ENCODE measurements around the gene IGSF9. TPM values are rescaled to one million over a fixed set of nuclear protein-coding genes. Genes with fewer than 3 reads are reported as not detected.

Gene IGSF9
- total RNA-seq, 1 experiment from 2014 or later: not detected

GRCh38 chr1:159921251-159921650 is 24.2 kb downstream of the IGSF9 start:
- H3K4me3 ChIP-seq (ENCODE audit: low read length): no peak overlapping the region
- H4K20me1 ChIP-seq (ENCODE audit: insufficient read depth, low read depth, low read length): peaks cover 37% of the 10 kb centered on the region; the same call in 1 of the 2 replicates
- H3K4me1 ChIP-seq (ENCODE audit: low read length): peaks cover 43% of the 10 kb centered on the region
- no peak overlapping the region for H3K9ac ChIP-seq (ENCODE audit: low read length)
- no peaks in the 10 kb centered on the region for H3K9me2 ChIP-seq (replicated peaks; ENCODE audit: insufficient read depth, low read length)
- H3K79me2 ChIP-seq (ENCODE audit: low read length): peaks cover 49% of the 10 kb centered on the region
- peaks cover 8% of the 10 kb centered on the region; the same call in 1 of the 2 replicates for H3K36me3 ChIP-seq (ENCODE audit: insufficient read depth, low read length)
- no peak overlapping the region for H3K4me2 ChIP-seq (ENCODE audit: low read depth, low read length, poor library complexity, severe bottlenecking)
- DNase-seq: no peak
- no peak overlapping the region for H3K27ac ChIP-seq (ENCODE audit: low read length)
- H2AFZ ChIP-seq (ENCODE audit: low read length): no peak overlapping the region
- H3K27me3 ChIP-seq (ENCODE audit: low read length): no peaks in the 10 kb centered on the region
- no peaks in the 10 kb centered on the region for H3K9me3 ChIP-seq (ENCODE audit: low read length)

DNA sequence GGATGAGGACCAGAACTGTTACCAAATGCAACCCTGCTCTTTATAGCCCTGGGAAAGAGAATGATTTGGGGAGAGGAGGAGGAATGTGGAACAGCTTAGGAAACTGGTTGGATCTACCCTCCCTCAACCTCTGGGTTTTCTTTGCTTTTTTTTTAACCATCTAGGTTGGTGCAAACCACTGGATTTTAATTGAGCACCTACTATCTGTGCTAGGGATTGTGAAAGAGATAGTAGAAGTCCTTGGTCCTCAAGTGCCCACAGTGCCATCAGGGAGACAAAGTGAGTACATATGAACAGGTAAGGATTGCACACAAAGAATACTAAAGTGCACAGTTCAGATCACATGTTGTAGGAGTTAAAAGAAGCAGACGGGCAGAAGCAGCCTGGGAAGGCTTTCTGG is 24.8 kb downstream of the IGSF9 start:
- Histone ChIP-seq H3K79me2 (ENCODE audit: low read length) (peaks cover 49% of the 10 kb centered on the region), H3K4me1 (ENCODE audit: low read length) (peaks cover 37% of the 10 kb centered on the region), H2AFZ (ENCODE audit: low read length) (no peak overlapping the region), H3K27ac (ENCODE audit: low read length) (no peak overlapping the region), H3K9ac (ENCODE audit: low read length) (no peak overlapping the region), H3K27me3 (ENCODE audit: low read length) (no peaks in the 10 kb centered on the region), H3K4me3 (ENCODE audit: low read length) (no peak overlapping the region), H3K9me3 (ENCODE audit: low read length) (no peaks in the 10 kb centered on the region), H3K4me2 (ENCODE audit: low read depth, low read length, poor library complexity, severe bottlenecking) (no peak overlapping the region), H4K20me1 (ENCODE audit: insufficient read depth, low read depth, low read length) (peaks cover 37% of the 10 kb centered on the region; the same call in 1 of the 2 replicates), H3K36me3 (ENCODE audit: insufficient read depth, low read length) (peaks cover 8% of the 10 kb centered on the region; the same call in 1 of the 2 replicates), H3K9me2 (replicated peaks; ENCODE audit: insufficient read depth, low read length) (no peaks in the 10 kb centered on the region)
- no peak for DNase-seq

GRCh38 chr1:159920202-159920601 is 25.2 kb downstream of the IGSF9 start:
- no peak for DNase-seq
- H3K9me3 ChIP-seq (ENCODE audit: low read length): no peaks in the 10 kb centered on the region
- H4K20me1 ChIP-seq (ENCODE audit: insufficient read depth, low read depth, low read length): peaks cover 37% of the 10 kb centered on the region; the same call in 1 of the 2 replicates
- H3K9ac ChIP-seq (ENCODE audit: low read length): no peak overlapping the region
- H2AFZ ChIP-seq (ENCODE audit: low read length): no peak overlapping the region
- H3K36me3 ChIP-seq (ENCODE audit: insufficient read depth, low read length): peaks cover 8% of the 10 kb centered on the region; the same call in 1 of the 2 replicates
- no peak overlapping the region for H3K4me2 ChIP-seq (ENCODE audit: low read depth, low read length, poor library complexity, severe bottlenecking)
- no peaks in the 10 kb centered on the region for H3K27me3 ChIP-seq (ENCODE audit: low read length)
- no peak overlapping the region for H3K27ac ChIP-seq (ENCODE audit: low read length)
- H3K79me2 ChIP-seq (ENCODE audit: low read length): peaks cover 47% of the 10 kb centered on the region
- H3K4me3 ChIP-seq (ENCODE audit: low read length): no peak overlapping the region
- peaks cover 35% of the 10 kb centered on the region for H3K4me1 ChIP-seq (ENCODE audit: low read length)
- no peaks in the 10 kb centered on the region for H3K9me2 ChIP-seq (replicated peaks; ENCODE audit: insufficient read depth, low read length)

DNA sequence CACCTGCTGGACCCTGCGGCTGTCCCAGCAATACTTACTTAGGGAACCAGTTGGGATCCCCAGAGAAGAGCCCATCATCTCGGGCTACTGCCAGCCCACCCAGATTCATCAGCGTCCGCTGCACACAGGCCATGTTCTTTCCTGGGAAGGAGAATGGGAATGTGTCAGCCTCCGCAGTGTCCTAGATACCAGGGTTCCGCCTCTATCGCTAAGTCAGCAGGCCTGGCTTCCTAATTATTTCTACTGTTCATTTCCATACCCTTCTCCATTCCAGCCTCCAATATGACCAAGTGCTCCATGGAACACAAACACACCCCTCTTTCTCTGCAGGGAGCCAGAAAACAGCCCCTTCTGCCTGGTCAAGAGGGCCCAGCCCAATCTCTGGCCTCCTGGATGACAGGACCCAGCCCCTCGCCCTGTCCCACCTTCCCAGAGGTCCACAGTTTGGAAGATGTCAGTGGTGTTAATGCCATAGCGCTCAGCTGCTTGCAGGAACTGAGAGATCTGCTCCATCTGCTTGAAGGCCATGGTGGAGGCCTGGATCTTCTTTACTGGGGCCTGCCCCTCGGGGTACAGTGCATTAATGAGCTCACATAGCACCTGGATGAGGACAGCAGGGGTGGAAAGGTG is 26.1 kb downstream of the IGSF9 start:
- H3K9ac ChIP-seq (ENCODE audit: low read length): no peak overlapping the region
- peaks cover 29% of the 10 kb centered on the region for H3K4me1 ChIP-seq (ENCODE audit: low read length)
- H3K4me2 ChIP-seq (ENCODE audit: low read depth, low read length, poor library complexity, severe bottlenecking): no peak overlapping the region
- H3K36me3 ChIP-seq (ENCODE audit: insufficient read depth, low read length): peaks cover 8% of the 10 kb centered on the region; the same call in 1 of the 2 replicates
- H3K27me3 ChIP-seq (ENCODE audit: low read length): no peaks in the 10 kb centered on the region
- H3K4me3 ChIP-seq (ENCODE audit: low read length): no peak overlapping the region
- peaks cover 37% of the 10 kb centered on the region; the same call in 1 of the 2 replicates for H4K20me1 ChIP-seq (ENCODE audit: insufficient read depth, low read depth, low read length)
- H3K9me2 ChIP-seq (replicated peaks; ENCODE audit: insufficient read depth, low read length): no peaks in the 10 kb centered on the region
- no peak overlapping the region for H2AFZ ChIP-seq (ENCODE audit: low read length)
- no peak for DNase-seq
- no peak overlapping the region for H3K27ac ChIP-seq (ENCODE audit: low read length)
- H3K79me2 ChIP-seq (ENCODE audit: low read length): peaks cover 38% of the 10 kb centered on the region
- H3K9me3 ChIP-seq (ENCODE audit: low read length): no peaks in the 10 kb centered on the region

GRCh38 chr1:159918352-159919200 is 26.8 kb downstream of the IGSF9 start:
- DNase-seq: no peak
- Histone ChIP-seq H3K9ac (ENCODE audit: low read length) (no peak overlapping the region), H3K36me3 (ENCODE audit: insufficient read depth, low read length) (peaks cover 8% of the 10 kb centered on the region; the same call in 1 of the 2 replicates), H3K4me1 (ENCODE audit: low read length) (peaks cover 24% of the 10 kb centered on the region), H3K27ac (ENCODE audit: low read length) (no peak overlapping the region), H3K9me3 (ENCODE audit: low read length) (no peaks in the 10 kb centered on the region), H3K9me2 (replicated peaks; ENCODE audit: insufficient read depth, low read length) (no peaks in the 10 kb centered on the region), H3K79me2 (ENCODE audit: low read length) (peaks cover 31% of the 10 kb centered on the region), H3K4me2 (ENCODE audit: low read depth, low read length, poor library complexity, severe bottlenecking) (no peak overlapping the region), H3K27me3 (ENCODE audit: low read length) (no peaks in the 10 kb centered on the region), H4K20me1 (ENCODE audit: insufficient read depth, low read depth, low read length) (peaks cover 33% of the 10 kb centered on the region; the same call in 1 of the 2 replicates), H2AFZ (ENCODE audit: low read length) (no peak overlapping the region), H3K4me3 (ENCODE audit: low read length) (no peak overlapping the region)

DNA sequence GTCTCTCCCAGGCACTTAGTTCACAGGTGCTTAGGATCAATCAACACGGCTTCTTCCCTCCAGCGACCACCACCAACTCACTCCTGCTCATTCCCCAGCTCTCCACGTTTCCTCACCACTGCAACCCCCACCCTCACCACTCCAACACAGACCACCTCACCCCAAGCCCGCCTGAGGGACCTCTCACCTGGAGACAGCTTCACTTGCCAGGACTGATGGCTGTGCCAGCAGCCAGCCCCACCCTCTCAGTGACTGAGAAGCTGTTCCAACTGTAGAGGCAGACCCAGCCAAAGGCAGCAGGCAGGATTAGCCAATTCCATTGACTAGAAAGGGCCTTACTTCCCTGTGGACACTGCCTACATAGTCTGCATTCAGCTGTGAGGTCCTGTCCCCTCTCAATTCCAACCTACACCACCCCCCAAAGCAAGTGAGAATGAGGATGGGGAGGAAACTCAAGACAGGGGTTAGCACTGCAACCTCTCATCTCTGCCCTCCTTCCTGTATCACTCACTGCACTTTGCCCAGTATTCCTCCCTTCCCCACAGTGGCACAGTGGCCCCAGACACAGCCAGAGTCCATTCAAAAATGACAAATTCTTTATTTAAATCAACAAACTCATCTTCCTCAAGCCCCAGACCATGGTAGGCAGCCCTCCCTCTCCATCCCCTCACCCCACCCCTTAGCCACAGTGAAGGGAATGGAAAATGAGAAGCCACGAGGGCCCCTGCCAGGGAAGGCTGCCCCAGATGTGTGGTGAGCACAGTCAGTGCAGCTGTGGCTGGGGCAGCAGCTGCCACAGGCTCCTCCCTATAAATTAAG is 27.7 kb downstream of the IGSF9 start:
- Histone ChIP-seq H3K9me2 (replicated peaks; ENCODE audit: insufficient read depth, low read length) (no peaks in the 10 kb centered on the region), H3K9me3 (ENCODE audit: low read length) (no peaks in the 10 kb centered on the region), H3K4me3 (ENCODE audit: low read length) (no peak overlapping the region), H4K20me1 (ENCODE audit: insufficient read depth, low read depth, low read length) (peaks cover 25% of the 10 kb centered on the region; the same call in 1 of the 2 replicates), H3K36me3 (ENCODE audit: insufficient read depth, low read length) (peaks cover 8% of the 10 kb centered on the region; the same call in 1 of the 2 replicates), H3K27me3 (ENCODE audit: low read length) (no peaks in the 10 kb centered on the region), H3K79me2 (ENCODE audit: low read length) (peaks cover 22% of the 10 kb centered on the region), H3K9ac (ENCODE audit: low read length) (no peak overlapping the region), H3K4me2 (ENCODE audit: low read depth, low read length, poor library complexity, severe bottlenecking) (no peak overlapping the region), H3K4me1 (ENCODE audit: low read length) (peaks cover 16% of the 10 kb centered on the region), H2AFZ (ENCODE audit: low read length) (no peak overlapping the region), H3K27ac (ENCODE audit: low read length) (no peak overlapping the region)
- DNase-seq: no peak

- H3K9me2 ChIP-seq (replicated peaks; ENCODE audit: insufficient read depth, low read length): no peaks in the 10 kb centered on the region
- DNase-seq: no peak
- H3K27me3 ChIP-seq (ENCODE audit: low read length): no peaks in the 10 kb centered on the region
- no peaks in the 10 kb centered on the region for H3K9me3 ChIP-seq (ENCODE audit: low read length)
- no peak overlapping the region for H3K9ac ChIP-seq (ENCODE audit: low read length)
- H2AFZ ChIP-seq (ENCODE audit: low read length): no peak overlapping the region
- H3K27ac ChIP-seq (ENCODE audit: low read length): no peak overlapping the region
- peaks cover 8% of the 10 kb centered on the region; the same call in 1 of the 2 replicates for H3K36me3 ChIP-seq (ENCODE audit: insufficient read depth, low read length)
- peaks cover 14% of the 10 kb centered on the region; the same call in 1 of the 2 replicates for H4K20me1 ChIP-seq (ENCODE audit: insufficient read depth, low read depth, low read length)
- no peak overlapping the region for H3K4me3 ChIP-seq (ENCODE audit: low read length)
- H3K4me2 ChIP-seq (ENCODE audit: low read depth, low read length, poor library complexity, severe bottlenecking): no peak overlapping the region
- peaks cover 9% of the 10 kb centered on the region for H3K79me2 ChIP-seq (ENCODE audit: low read length)
- peaks cover 3% of the 10 kb centered on the region for H3K4me1 ChIP-seq (ENCODE audit: low read length)
These were observed 29.0 kb downstream of the IGSF9 start for GRCh38 chr1:159916242-159917051.

Measured in Karpas-422 (cell line).